ENCODE data around the gene CRYGN.

GRCh38 chr7:151451156-151451555, 11.2 kb upstream of the CRYGN start:
- TF ChIP-seq SPI1 (IDR thresholded peaks at IDR 0.05; ENCODE audit: low read depth, low read length) (no peak), POLR2A (IDR thresholded peaks at IDR 0.05; ENCODE audit: low read depth, low read length) (no peak), POLR2AphosphoS5 (IDR thresholded peaks at IDR 0.05; ENCODE audit: low read depth, low read length) (no peak), TAF1 (IDR thresholded peaks at IDR 0.05; ENCODE audit: low read depth, low read length) (no peak), PAX5 (IDR thresholded peaks at IDR 0.05; ENCODE audit: insufficient read depth, low read length, severe bottlenecking) (no peak), POU2F2 (IDR thresholded peaks at IDR 0.05; ENCODE audit: low read depth, low read length) (no peak)
